ENCODE data around the gene WWOX.
"Not testable (repeated sequence)": the region's sequence is repeated elsewhere in the genome, so short reads cannot be mapped to it uniquely, and the experiment has no call there.

WWOX gene

DNA sequence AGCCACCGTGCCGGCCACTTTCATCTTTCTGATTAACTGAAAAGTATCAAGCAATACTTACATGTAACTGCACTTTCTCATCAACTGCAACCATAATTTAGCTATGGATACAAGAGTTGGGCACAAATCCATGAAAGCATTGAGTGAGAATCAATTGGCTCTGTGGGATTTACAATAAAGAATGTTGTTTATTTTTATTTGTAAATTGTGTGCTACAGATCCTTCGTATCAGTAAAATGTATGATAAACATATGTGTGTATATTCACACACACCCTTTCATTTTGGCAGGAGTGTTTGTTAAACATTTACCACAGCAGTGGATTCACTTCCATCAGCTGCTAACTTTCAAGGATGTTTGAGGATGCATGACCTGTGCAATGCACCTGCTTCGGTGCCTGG, 411.0 kb downstream of the WWOX start:
- Histone ChIP-seq H3K27me3 (no peaks in the 10 kb centered on the region), H3K4me1 (ENCODE audit: control insufficient read depth in 1 of 2, insufficient read depth in 1 of 2, low read depth in 1 of 2, low read length in 1 of 2) (no peaks in the 10 kb centered on the region), H3K4me3 (ENCODE audit: low read depth in 1 of 2, low read length in 1 of 2) (no peak overlapping the region), H3K27ac (no peak overlapping the region), H3K9me3 (no peaks in the 10 kb centered on the region), H3K36me3 (no peaks in the 10 kb centered on the region)
- TF ChIP-seq, protein P1, sequence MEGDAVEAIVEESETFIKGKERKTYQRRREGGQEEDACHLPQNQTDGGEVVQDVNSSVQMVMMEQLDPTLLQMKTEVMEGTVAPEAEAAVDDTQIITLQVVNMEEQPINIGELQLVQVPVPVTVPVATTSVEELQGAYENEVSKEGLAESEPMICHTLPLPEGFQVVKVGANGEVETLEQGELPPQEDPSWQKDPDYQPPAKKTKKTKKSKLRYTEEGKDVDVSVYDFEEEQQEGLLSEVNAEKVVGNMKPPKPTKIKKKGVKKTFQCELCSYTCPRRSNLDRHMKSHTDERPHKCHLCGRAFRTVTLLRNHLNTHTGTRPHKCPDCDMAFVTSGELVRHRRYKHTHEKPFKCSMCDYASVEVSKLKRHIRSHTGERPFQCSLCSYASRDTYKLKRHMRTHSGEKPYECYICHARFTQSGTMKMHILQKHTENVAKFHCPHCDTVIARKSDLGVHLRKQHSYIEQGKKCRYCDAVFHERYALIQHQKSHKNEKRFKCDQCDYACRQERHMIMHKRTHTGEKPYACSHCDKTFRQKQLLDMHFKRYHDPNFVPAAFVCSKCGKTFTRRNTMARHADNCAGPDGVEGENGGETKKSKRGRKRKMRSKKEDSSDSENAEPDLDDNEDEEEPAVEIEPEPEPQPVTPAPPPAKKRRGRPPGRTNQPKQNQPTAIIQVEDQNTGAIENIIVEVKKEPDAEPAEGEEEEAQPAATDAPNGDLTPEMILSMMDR (IDR thresholded peaks at IDR 0.05) = no peak

DNA sequence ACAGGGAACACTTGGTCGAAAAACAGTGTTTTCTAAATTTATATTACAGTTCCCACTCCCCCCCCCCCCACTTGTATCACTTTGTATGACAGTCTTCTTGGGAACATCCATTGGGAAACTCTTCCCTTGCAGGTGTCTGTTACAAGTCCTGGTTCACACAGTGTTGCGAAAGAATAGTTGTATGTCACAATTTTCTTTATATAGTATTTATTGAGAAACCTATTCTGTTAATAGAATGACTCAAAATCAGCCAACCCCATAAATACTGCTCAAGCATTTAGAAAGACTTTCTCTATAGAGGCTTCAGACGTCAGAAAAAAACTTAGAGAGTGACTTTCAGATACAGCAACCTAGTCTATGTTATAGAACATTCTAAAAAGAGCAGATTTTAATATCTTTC, 414.4 kb downstream of the WWOX start:
- Histone ChIP-seq H3K4me3 (ENCODE audit: low read depth in 1 of 2, low read length in 1 of 2) (no peak overlapping the region), H3K4me1 (ENCODE audit: control insufficient read depth in 1 of 2, insufficient read depth in 1 of 2, low read depth in 1 of 2, low read length in 1 of 2) (no peaks in the 10 kb centered on the region), H3K9me3 (no peaks in the 10 kb centered on the region), H3K27me3 (no peaks in the 10 kb centered on the region), H3K36me3 (no peaks in the 10 kb centered on the region), H3K27ac (no peak overlapping the region)
- TF ChIP-seq, protein P1 (IDR thresholded peaks at IDR 0.05) = no peak

GRCh38 chr16:78514888-78515287, 415.4 kb downstream of the WWOX start:
- not testable (repeated sequence) for H3K27me3 ChIP-seq; H3K4me3 ChIP-seq (ENCODE audit: low read depth in 1 of 2, low read length in 1 of 2); H3K27ac ChIP-seq; H3K9me3 ChIP-seq; H3K36me3 ChIP-seq; H3K4me1 ChIP-seq (ENCODE audit: control insufficient read depth in 1 of 2, insufficient read depth in 1 of 2, low read depth in 1 of 2, low read length in 1 of 2)

DNA sequence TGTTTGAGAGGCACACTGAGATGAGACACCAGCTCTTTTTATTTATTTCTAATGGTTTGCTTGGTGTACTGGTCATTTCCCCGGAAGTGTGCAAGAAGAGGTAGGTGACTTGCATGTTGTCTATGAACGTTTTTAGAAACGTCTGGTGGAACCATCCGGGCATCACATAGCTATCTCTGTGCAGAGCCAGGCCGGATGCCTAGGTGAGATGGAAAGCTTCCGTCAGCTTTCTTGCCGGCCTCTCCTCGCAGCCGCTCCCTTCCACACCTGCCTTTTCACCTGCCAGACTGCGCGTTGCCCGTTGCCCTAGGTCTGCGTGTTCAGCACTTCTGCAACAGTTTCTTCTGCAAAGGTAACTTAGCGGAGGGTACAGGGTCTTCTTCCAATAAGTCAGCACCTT, 416.0 kb downstream of the WWOX start:
- Histone ChIP-seq H3K4me3 (ENCODE audit: low read depth in 1 of 2, low read length in 1 of 2) (no peak overlapping the region), H3K27ac (no peak overlapping the region), H3K36me3 (no peaks in the 10 kb centered on the region), H3K27me3 (no peaks in the 10 kb centered on the region), H3K4me1 (ENCODE audit: control insufficient read depth in 1 of 2, insufficient read depth in 1 of 2, low read depth in 1 of 2, low read length in 1 of 2) (no peaks in the 10 kb centered on the region), H3K9me3 (no peaks in the 10 kb centered on the region)
- TF ChIP-seq, protein P1 (IDR thresholded peaks at IDR 0.05) = no peak

GRCh38 chr16:78516006-78516736, 416.7 kb downstream of the WWOX start:
- no peak overlapping the region for H3K27ac ChIP-seq
- H3K27me3 ChIP-seq = no peaks in the 10 kb centered on the region
- TF ChIP-seq, protein P1 (IDR thresholded peaks at IDR 0.05) = no peak
- no peaks in the 10 kb centered on the region for H3K9me3 ChIP-seq
- H3K4me1 ChIP-seq (ENCODE audit: control insufficient read depth in 1 of 2, insufficient read depth in 1 of 2, low read depth in 1 of 2, low read length in 1 of 2) = no peaks in the 10 kb centered on the region
- H3K36me3 ChIP-seq = no peaks in the 10 kb centered on the region
- H3K4me3 ChIP-seq (ENCODE audit: low read depth in 1 of 2, low read length in 1 of 2) = no peak overlapping the region

DNA sequence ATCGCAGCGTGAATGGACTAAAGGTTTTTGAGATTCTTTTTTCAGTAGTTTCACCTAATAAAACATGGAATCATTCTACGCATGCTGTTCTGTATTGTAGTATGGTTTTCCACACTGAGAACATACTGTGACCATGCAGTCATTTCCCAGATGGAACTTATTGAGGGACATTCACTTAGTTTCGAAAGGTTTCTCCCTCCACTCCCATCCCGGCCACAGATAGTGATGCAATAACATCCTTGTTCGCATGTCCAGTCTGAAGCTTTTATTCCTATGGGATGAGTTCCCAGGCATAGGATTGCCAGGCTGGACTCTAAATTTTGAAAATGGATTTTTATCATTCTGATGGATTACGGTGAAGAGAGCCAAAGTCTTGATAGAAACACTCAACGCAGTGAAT, 420.4 kb downstream of the WWOX start:
- TF ChIP-seq, protein P1 (IDR thresholded peaks at IDR 0.05) = no peak
- no peaks in the 10 kb centered on the region for H3K4me1 ChIP-seq (ENCODE audit: control insufficient read depth in 1 of 2, insufficient read depth in 1 of 2, low read depth in 1 of 2, low read length in 1 of 2)
- H3K4me3 ChIP-seq (ENCODE audit: low read depth in 1 of 2, low read length in 1 of 2) = no peak overlapping the region
- H3K36me3 ChIP-seq = no peaks in the 10 kb centered on the region
- H3K27me3 ChIP-seq = no peaks in the 10 kb centered on the region
- no peaks in the 10 kb centered on the region for H3K9me3 ChIP-seq
- H3K27ac ChIP-seq = no peak overlapping the region
